Erythroblast (primary cell): Measurements from ENCODE around the gene PIGZ.

ENCODE experiments used
- DNase-seq, 2 experiments: peaks; one replicate each; lab custom pipeline; 2025; lab: John Stamatoyannopoulos, UW
- GATA1 ChIP-seq: IDR thresholded peaks from 2 replicates; pipeline ENCODE4 v1.6.1; 2011; ENCODE audit warnings: low read depth, mild to moderate bottlenecking, control low read depth, low read length, moderate library complexity
- POLR2A ChIP-seq: IDR thresholded peaks from 2 replicates; pipeline ENCODE4 v1.6.1; 2011; ENCODE audit warnings: mild to moderate bottlenecking, low read length

The PIGZ gene, protein sequence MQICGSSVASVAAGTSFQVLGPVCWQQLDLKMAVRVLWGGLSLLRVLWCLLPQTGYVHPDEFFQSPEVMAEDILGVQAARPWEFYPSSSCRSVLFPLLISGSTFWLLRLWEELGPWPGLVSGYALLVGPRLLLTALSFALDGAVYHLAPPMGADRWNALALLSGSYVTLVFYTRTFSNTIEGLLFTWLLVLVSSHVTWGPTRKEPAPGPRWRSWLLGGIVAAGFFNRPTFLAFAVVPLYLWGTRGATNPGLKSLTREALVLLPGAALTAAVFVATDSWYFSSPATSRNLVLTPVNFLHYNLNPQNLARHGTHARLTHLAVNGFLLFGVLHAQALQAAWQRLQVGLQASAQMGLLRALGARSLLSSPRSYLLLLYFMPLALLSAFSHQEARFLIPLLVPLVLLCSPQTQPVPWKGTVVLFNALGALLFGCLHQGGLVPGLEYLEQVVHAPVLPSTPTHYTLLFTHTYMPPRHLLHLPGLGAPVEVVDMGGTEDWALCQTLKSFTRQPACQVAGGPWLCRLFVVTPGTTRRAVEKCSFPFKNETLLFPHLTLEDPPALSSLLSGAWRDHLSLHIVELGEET

DNA sequence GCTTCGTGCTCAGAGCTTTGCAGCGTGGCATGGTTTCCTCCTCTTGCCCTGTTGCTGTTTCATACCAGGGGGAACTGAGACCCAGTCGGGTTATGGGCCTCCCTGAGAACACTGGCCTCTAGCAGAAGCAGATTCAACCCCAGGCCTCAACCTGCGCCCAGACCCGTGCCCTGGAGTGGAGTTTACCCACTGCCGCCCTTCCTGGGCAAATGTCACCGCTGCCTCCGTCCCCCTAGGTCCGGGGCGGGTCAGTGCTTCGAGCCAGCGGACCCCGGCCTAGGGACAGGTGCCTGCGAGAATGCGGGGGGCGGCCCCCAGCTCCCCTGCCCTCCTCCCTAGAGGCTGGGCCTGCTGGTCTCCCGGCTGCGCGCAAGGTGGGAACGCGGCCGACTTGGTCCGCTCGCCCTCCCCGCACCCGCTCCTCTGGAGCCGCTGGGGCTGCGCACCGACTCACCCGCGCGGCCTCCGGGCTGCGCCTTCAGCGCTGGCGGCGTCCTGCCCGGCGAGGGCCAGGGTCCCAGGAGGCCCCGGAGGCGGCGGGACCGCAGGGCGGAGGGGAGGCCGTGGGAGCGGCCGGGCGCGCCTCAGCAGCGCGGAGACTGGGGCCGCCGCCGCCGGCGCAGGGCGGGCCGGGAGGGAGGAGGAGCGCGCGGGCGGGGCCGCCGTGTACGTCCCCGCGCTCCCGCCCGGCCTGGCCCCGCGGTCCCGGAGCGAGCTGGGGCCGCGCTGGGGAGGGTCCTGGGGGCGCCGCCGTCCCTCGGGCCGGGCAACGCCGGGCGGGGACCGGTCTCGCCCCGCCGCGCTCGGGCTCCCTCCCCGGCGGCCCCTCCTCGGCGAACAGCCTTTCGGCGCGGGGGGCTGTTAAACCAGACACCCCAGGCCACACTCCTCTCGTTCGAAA lies at the start of gene PIGZ:
Gene PIGZ (minus strand): TSS at position 601 of the 901 bp plus-strand sequence. CDS start 16,802 bp downstream, outside the sequence.
- DNase-seq: peak; percentile 73 to 80
- TF ChIP-seq GATA1: no peak
- TF ChIP-seq POLR2A: no peak

GRCh38 chr3:197017003-197017402 lies 48.4 kb upstream of the PIGZ start:
- DNase-seq: no peak
- TF ChIP-seq GATA1 (no peak), POLR2A (no peak)

GRCh38 chr3:197015790-197016736 lies 47.4 kb upstream of the PIGZ start:
- no peak for DNase-seq

GRCh38 chr3:197014942-197015575 lies 46.4 kb upstream of the PIGZ start:
- DNase-seq: no peak
- no peak for TF ChIP-seq GATA1
- no peak for TF ChIP-seq POLR2A

More at GRCh38 chr3:197015790-197016736, 47.4 kb upstream of the PIGZ start:
- TF ChIP-seq GATA1: no peak
- no peak for TF ChIP-seq POLR2A

- DNase-seq: no peak
- TF ChIP-seq GATA1: no peak
- no peak for TF ChIP-seq POLR2A
Observed at GRCh38 chr3:197014024-197014423, 45.4 kb upstream of the PIGZ start.

- no peak for DNase-seq
- TF ChIP-seq GATA1: no peak
- no peak for TF ChIP-seq POLR2A
Observed at GRCh38 chr3:197012540-197012883, 43.9 kb upstream of the PIGZ start.

DNA sequence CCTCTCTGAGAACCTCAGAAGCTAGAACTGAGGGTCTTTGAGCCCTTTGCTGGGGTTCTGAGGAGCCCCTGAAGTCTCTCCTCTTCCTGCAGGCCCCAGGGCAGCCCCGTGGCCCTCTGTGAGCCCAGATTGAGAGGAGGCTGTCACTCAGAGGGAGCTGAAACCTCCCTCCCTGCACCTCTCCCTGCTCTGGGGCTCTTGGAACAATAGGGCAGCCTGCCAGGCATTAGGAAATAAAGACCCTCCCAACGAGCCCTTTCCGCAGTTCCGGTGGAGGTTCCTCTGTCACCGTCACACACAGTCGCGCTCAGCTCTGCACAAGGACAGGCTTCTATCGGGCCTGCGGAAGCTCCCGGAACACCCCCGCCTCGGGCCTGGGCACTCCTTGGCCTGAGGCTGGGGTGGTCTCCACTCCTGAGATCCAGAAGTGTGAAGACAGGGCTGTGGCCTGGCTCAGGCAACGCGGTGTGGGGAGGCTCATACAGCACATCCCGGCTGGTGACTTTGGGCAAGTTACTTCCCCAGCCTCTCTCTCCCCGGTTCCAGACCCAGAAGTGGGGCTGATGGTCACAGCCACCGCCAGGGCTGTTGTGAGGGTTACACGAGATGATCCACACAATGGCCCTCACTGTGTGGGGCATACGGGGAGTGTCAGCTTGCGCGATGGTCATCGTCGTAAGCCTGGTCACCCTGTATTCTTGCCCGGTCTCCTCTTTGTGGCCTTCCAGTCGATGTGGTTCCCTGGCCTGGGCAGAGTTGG lies 43.3 kb upstream of the PIGZ start:
- TF ChIP-seq POLR2A: no peak
- no peak for TF ChIP-seq GATA1
- no peak for DNase-seq

- DNase-seq: no peak
- TF ChIP-seq POLR2A (no peak), GATA1 (no peak)
Observed at GRCh38 chr3:197010556-197011351, 42.1 kb upstream of the PIGZ start.

DNA sequence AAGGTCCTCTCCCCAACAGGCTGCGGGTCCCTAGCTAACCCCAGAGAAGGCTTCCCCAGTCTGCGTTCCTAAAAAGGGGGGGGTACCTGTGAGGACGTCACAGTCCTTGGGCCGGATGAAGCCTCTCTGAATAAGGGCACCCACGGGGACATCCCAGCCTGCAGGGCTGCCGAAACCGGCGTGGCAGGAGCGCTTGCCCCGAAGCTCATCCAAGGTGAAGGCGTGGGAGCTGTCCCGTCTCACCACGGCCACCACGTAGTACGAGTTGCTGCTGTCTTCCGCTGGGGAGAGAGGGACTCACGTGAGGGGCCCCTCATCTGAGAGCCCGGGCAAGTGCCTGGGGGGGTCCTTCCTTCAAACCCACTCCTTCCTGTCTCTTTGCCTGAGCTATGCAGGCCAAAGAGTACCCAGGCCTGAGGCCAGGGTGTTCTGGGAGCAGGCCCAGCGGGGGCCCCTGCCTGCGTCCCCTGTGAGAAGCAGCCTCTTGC lies 40.9 kb upstream of the PIGZ start:
- TF ChIP-seq GATA1 (no peak), POLR2A (no peak)
- DNase-seq: no peak

- TF ChIP-seq GATA1 (no peak), POLR2A (no peak)
- DNase-seq: no peak
Observed at GRCh38 chr3:197008436-197009209, 40.0 kb upstream of the PIGZ start.

DNA sequence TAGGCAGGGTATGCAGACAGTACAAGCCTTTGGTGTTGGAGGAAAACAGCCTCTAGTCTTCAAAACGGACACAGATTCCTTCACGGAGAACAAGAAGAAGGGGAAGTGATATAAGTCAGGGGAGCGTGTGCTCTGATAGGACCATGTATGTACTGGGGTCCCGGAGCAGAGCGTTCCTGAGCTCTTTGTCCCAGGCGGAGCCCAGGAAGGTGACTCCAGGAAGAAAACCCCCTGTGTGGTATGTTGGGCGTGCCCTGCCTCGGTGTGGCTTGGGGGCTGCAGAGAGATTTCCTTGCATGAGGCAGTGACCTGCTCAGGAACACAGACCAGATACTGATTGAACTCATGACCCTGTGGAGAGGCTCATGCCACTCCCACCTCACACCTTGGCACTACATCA lies 39.3 kb upstream of the PIGZ start:
- no peak for DNase-seq
- TF ChIP-seq POLR2A (no peak), GATA1 (no peak)
